Measurements from ENCODE around the gene SVBP. TPM values are rescaled to one million over a fixed set of nuclear protein-coding genes. Genes with fewer than 3 reads are reported as not detected.

The SVBP gene
- polyA plus RNA-seq, 3 donors, result 19.5 to 56.1 (median 54.3) TPM

GRCh38 chr1:42806171-42806570, 11.0 kb downstream of the SVBP start:
- Mint-ChIP-seq H3K9me3 (peaks cover 5 to 16% (median 12%) of the 10 kb centered on the region in 7 donors), H3K27ac (no peak overlapping the region), H3K27me3 (ENCODE audit: low read depth in 3 of 3) (peaks cover 0 to 2% (median 0%) of the 10 kb centered on the region in 3 donors), H3K4me3 (no peak overlapping the region), H3K4me1 (no peaks in the 10 kb centered on the region), H3K36me3 (peaks cover 35 to 47% of the 10 kb centered on the region in 2 donors)
- Histone ChIP-seq H3K27me3 (ENCODE audit: control insufficient read depth in 2 of 2, insufficient read depth in 2 of 2, low read length in 2 of 2) (no peaks in the 10 kb centered on the region), H3K9me3 (replicated peaks in 1 of 2; ENCODE audit: control insufficient read depth in 1 of 2, insufficient read depth in 1 of 2, low read length in 2 of 2) (peaks cover 0 to 11% of the 10 kb centered on the region in 2 donors), H3K4me3 (replicated peaks in 1 of 3; ENCODE audit: low read depth in 2 of 3, low read length in 3 of 3) (no peak overlapping the region), H3K79me2 (ENCODE audit: insufficient read depth, low read length) (no peaks in the 10 kb centered on the region), H3K4me2 (replicated peaks; ENCODE audit: extremely low read depth, low read length, poor library complexity, severe bottlenecking) (no peak overlapping the region), H3K4me1 (ENCODE audit: control insufficient read depth in 1 of 2, insufficient read depth in 2 of 2, low read length in 2 of 2) (no peaks in the 10 kb centered on the region), H3K36me3 (replicated peaks in 1 of 2; ENCODE audit: control insufficient read depth in 1 of 2, insufficient read depth in 2 of 2, low read length in 2 of 2) (peaks cover 0 to 40% of the 10 kb centered on the region in 2 donors), H3K27ac (ENCODE audit: low read depth in 1 of 2, low read length in 2 of 2) (no peak overlapping the region), H4K20me1 (ENCODE audit: insufficient read depth, low read length) (no peaks in the 10 kb centered on the region), H2AFZ (ENCODE audit: insufficient read depth, low read depth, low read length, poor library complexity, severe bottlenecking) (no peak overlapping the region), H3K9ac (ENCODE audit: insufficient read depth, low read length, poor library complexity, severe bottlenecking) (no peak overlapping the region)
- intact Hi-C loops (cut with micrococcal nuclease), result no loop called here
- TF ChIP-seq, protein P1, sequence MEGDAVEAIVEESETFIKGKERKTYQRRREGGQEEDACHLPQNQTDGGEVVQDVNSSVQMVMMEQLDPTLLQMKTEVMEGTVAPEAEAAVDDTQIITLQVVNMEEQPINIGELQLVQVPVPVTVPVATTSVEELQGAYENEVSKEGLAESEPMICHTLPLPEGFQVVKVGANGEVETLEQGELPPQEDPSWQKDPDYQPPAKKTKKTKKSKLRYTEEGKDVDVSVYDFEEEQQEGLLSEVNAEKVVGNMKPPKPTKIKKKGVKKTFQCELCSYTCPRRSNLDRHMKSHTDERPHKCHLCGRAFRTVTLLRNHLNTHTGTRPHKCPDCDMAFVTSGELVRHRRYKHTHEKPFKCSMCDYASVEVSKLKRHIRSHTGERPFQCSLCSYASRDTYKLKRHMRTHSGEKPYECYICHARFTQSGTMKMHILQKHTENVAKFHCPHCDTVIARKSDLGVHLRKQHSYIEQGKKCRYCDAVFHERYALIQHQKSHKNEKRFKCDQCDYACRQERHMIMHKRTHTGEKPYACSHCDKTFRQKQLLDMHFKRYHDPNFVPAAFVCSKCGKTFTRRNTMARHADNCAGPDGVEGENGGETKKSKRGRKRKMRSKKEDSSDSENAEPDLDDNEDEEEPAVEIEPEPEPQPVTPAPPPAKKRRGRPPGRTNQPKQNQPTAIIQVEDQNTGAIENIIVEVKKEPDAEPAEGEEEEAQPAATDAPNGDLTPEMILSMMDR (IDR thresholded peaks at IDR 0.05), result no peak
- no peak for DNase-seq

GRCh38 chr1:42801832-42802473, 15.2 kb downstream of the SVBP start:
- Histone ChIP-seq H2AFZ (ENCODE audit: insufficient read depth, low read depth, low read length, poor library complexity, severe bottlenecking) (no peak overlapping the region), H3K4me1 (ENCODE audit: control insufficient read depth in 1 of 2, insufficient read depth in 2 of 2, low read length in 2 of 2) (no peaks in the 10 kb centered on the region), H4K20me1 (ENCODE audit: insufficient read depth, low read length) (no peaks in the 10 kb centered on the region), H3K27ac (ENCODE audit: low read depth in 1 of 2, low read length in 2 of 2) (no peak overlapping the region), H3K9ac (ENCODE audit: insufficient read depth, low read length, poor library complexity, severe bottlenecking) (no peak overlapping the region), H3K9me3 (replicated peaks in 1 of 2; ENCODE audit: control insufficient read depth in 1 of 2, insufficient read depth in 1 of 2, low read length in 2 of 2) (peaks cover 0 to 11% of the 10 kb centered on the region in 2 donors), H3K27me3 (ENCODE audit: control insufficient read depth in 2 of 2, insufficient read depth in 2 of 2, low read length in 2 of 2) (no peaks in the 10 kb centered on the region), H3K4me2 (replicated peaks; ENCODE audit: extremely low read depth, low read length, poor library complexity, severe bottlenecking) (no peak overlapping the region), H3K4me3 (replicated peaks in 1 of 3; ENCODE audit: low read depth in 2 of 3, low read length in 3 of 3) (no peak overlapping the region), H3K79me2 (ENCODE audit: insufficient read depth, low read length) (no peaks in the 10 kb centered on the region), H3K36me3 (replicated peaks in 1 of 2; ENCODE audit: control insufficient read depth in 1 of 2, insufficient read depth in 2 of 2, low read length in 2 of 2) (peaks cover 0 to 22% of the 10 kb centered on the region in 2 donors)
- Mint-ChIP-seq H3K9me3 (peaks cover 5 to 16% (median 12%) of the 10 kb centered on the region in 7 donors), H3K27me3 (ENCODE audit: low read depth in 3 of 3) (peaks cover 0 to 2% (median 2%) of the 10 kb centered on the region in 3 donors), H3K4me3 (no peak overlapping the region), H3K27ac (no peak overlapping the region), H3K4me1 (no peaks in the 10 kb centered on the region), H3K36me3 (peaks cover 21 to 26% of the 10 kb centered on the region in 2 donors)
- 100% methylated on average over 5 of the region's 8 CpGs for WGBS (ENCODE audit: insufficient coverage)
- TF ChIP-seq, protein P1 (IDR thresholded peaks at IDR 0.05), result no peak
- intact Hi-C loops (cut with micrococcal nuclease), result no loop called here
- DNase-seq, result no peak

Measured in CD14-positive monocyte (primary cell).